NCI-H2081 treated with DMSO at 0.1 percent for 48 hours (cell line): ENCODE data around the gene RIOK3.

Experiments used
- DNase-seq: peaks from one replicate; lab custom pipeline; 2025; lab: John Stamatoyannopoulos, UW

Gene RIOK3

GRCh38 chr18:23528580-23529472 lies 75.7 kb downstream of the RIOK3 start:
- no peak for DNase-seq

- no peak for DNase-seq
Observed at GRCh38 chr18:23529604-23530003, 76.5 kb downstream of the RIOK3 start.

- no peak for DNase-seq
Observed at GRCh38 chr18:23530195-23530594, 77.1 kb downstream of the RIOK3 start.

GRCh38 chr18:23531912-23532311 lies 78.8 kb downstream of the RIOK3 start:
- no peak for DNase-seq
